HepG2 (cell line): ENCODE results near the gene SYVN1. TPM values are rescaled to one million over a fixed set of nuclear protein-coding genes. Genes with fewer than 3 reads are reported as not detected.

Source experiments
- ATAC-seq: fragments of 200-7000 bp; cut with Tn5 transposase; 3 replicates; pipeline ENCODE4 v1.9.1; 2020; ENCODE audit warnings: mild to moderate bottlenecking, moderate library complexity
- BruUV-seq: library from RNA; stranded (reverse); fragments of 400-500 nt; replicated peaks from 2 replicates; lab custom pipeline; 2021; lab: Mats Ljungman, UMichigan
- CTCF ChIA-PET: fragments of 300-600 bp; formaldehyde crosslinking; extraction: SDS; loops from one replicate; lab custom pipeline; 2021; ENCODE audit warnings: low total read pairs, inconsistent platforms, low intra/inter-chr PET ratio; lab: Yijun Ruan, JAX
- POLR2A ChIA-PET: fragments of 350-600 bp; sonication (Branson Sonifier 250); formaldehyde crosslinking; loops from one replicate; lab custom pipeline; 2020; ENCODE audit warnings: antibody characterized with exemption, inconsistent platforms; lab: Yijun Ruan, JAX
- DNase-seq: peaks from one replicate; pipeline ENCODE4 v3.0.0-alpha.2; 2015; ENCODE audit warnings: low spot score
- FAIRE-seq: peaks from 3 replicates; lab custom pipeline; 2011; peaks lifted over from hg19 to GRCh38; lab: Jason Lieb, UNC
- H2AFZ ChIP-seq: one replicate; pipeline ENCODE4 v1.6.1; 2011; ENCODE audit warnings: low read length, inconsistent platforms
- H3K27ac ChIP-seq: fragments of 300-600 bp; 3 replicates; pipeline ENCODE4 v1.8.0; 2011; ENCODE audit warnings: mixed run types, mild to moderate bottlenecking, mixed read lengths, low read length, inconsistent platforms; ENCODE audit not compliant: insufficient read depth; ENCODE audit errors: extremely low read length
- H3K27me3 ChIP-seq, 2 experiments: fragments of 200-600 bp in 1 of 2; 2 replicates in 1 of 2; 3 replicates in 1 of 2; pipeline versions ENCODE4 v1.6.0 to v1.8.0; 2011; ENCODE audit warnings: low read length in 2 of 2, mild to moderate bottlenecking in 2 of 2, moderate library complexity in 2 of 2, inconsistent platforms in 1 of 2; ENCODE audit not compliant: insufficient read depth in 2 of 2, control insufficient read depth in 1 of 2
- H3K36me3 ChIP-seq, 2 experiments: fragments of 200-600 bp in 1 of 2; replicated peaks in 1 of 2; 2 replicates in 1 of 2; 3 replicates in 1 of 2; pipeline versions ENCODE4 v1.5.1 to v1.8.0; 2011; ENCODE audit warnings: low read length in 2 of 2, inconsistent platforms in 1 of 2; ENCODE audit not compliant: insufficient read depth in 2 of 2, control insufficient read depth in 1 of 2
- H3K4me1 ChIP-seq: 2 replicates; pipeline ENCODE4 v1.5.1; 2012; ENCODE audit warnings: low read length, inconsistent platforms; ENCODE audit not compliant: insufficient read depth
- H3K4me2 ChIP-seq: 2 replicates; pipeline ENCODE4 v1.6.0; 2011; ENCODE audit warnings: low read depth, low read length, inconsistent platforms
- H3K4me3 ChIP-seq, 3 experiments: fragments of 200-600 bp in 1 of 3; sonication (generic), shearing (Covaris generic) in 1 of 3; replicated peaks in 1 of 3; 2 replicates each; pipeline ENCODE4 v1.5.1; 2011 to 2016; ENCODE audit warnings: low read length in 3 of 3, inconsistent platforms in 2 of 3, low read depth in 2 of 3, mild to moderate bottlenecking in 2 of 3, control low read depth in 1 of 3, mixed read lengths in 1 of 3; ENCODE audit not compliant: insufficient read depth in 1 of 3
- H3K79me2 ChIP-seq: one replicate; pipeline ENCODE4 v1.6.1; 2011; ENCODE audit warnings: low read length, inconsistent platforms; ENCODE audit not compliant: insufficient read depth
- H3K9ac ChIP-seq: 2 replicates; pipeline ENCODE4 v1.6.0; 2011; ENCODE audit warnings: mild to moderate bottlenecking, low read depth, low read length, inconsistent platforms; ENCODE audit not compliant: insufficient read depth
- H3K9me3 ChIP-seq: 2 replicates; pipeline ENCODE4 v1.5.1; 2012; ENCODE audit warnings: mild to moderate bottlenecking, low read length
- H4K20me1 ChIP-seq: 2 replicates; pipeline ENCODE4 v1.6.0; 2011; ENCODE audit warnings: inconsistent platforms, mild to moderate bottlenecking, low read length, moderate library complexity; ENCODE audit not compliant: insufficient read depth
- ELF3 ChIP-seq: IDR thresholded peaks from 2 replicates; pipeline ENCODE4 v1.6.1; 2016; ENCODE audit warnings: missing genetic modification reagents, missing compliant biosample characterization
- MYC ChIP-seq: sonication (generic); formaldehyde crosslinking; IDR thresholded peaks from 2 replicates; pipeline ENCODE4 v1.9.0; 2021; ENCODE audit warnings: missing genetic modification reagents, borderline replicate concordance
- ZNF678 ChIP-seq: sonication (generic); formaldehyde crosslinking; IDR thresholded peaks from 2 replicates; pipeline ENCODE4 v1.4.0; 2020; ENCODE audit warnings: mild to moderate bottlenecking, missing genetic modification reagents
- WGBS: methylation state at CpG from one replicate; pipeline ENCODE4 v1.1.6; 2017; ENCODE audit warnings: low lambda C conversion rate; 5-methylcytosine and 5-hydroxymethylcytosine counted together
- in situ Hi-C: cut with HindIII; loops from 2 replicates; pipeline ENCODE4 v1.10.0; 2017; ENCODE audit warnings: low pct_unique_long_range_greater_than_20kb; ENCODE audit not compliant: extremely low pct_ligation_motif_present
- intact Hi-C: fragments of 100-400 bp; cut with micrococcal nuclease; formaldehyde crosslinking; loops from one replicate; pipeline ENCODE4 v1.10.0; 2022; ENCODE audit not compliant: unreplicated experiment
- polyA plus RNA-seq, 8 experiments: library from polyadenylated mRNA; depleted of rRNA in 3 of 8; stranded (reverse) in 7 of 8; unstranded in 1 of 8; fragments of >200 nt; fragmentation: Illumina TruSeq in 4 of 8; extraction: Trizol in 4 of 8; gene quantifications; 2 replicates each; pipeline versions ENCODE4 v1.2.1 to v1.2.3, GENCODE V29; 2011 to 2016; ENCODE audit warnings: low read depth in 4 of 8, missing spikeins in 1 of 8, mixed read lengths in 1 of 8; ENCODE audit not compliant: insufficient read depth in 1 of 8
- total RNA-seq, 5 experiments: library from RNA; depleted of rRNA; stranded (reverse); fragments of >200 nt; fragmentation: Illumina TruSeq; extraction: Trizol; gene quantifications; 2 replicates each; pipeline ENCODE4 v1.2.3, GENCODE V29; 2016; ENCODE audit warnings: low read depth in 1 of 5
- TF ChIP-seq, protein P1 (sequence below): sonication (generic); formaldehyde crosslinking; IDR thresholded peaks from 2 replicates; pipeline ENCODE4 v1.5.0; 2020; ENCODE audit warnings: missing genetic modification reagents
- TF ChIP-seq, protein P2 (sequence below): sonication (generic); IDR thresholded peaks from 2 replicates; pipeline ENCODE4 v1.6.1; 2016; ENCODE audit warnings: low read depth, borderline replicate concordance
- TF ChIP-seq, protein P3 (sequence below): sonication (generic); formaldehyde crosslinking; IDR thresholded peaks from 2 replicates; pipeline ENCODE4 v1.5.0; 2020; ENCODE audit warnings: missing genetic modification reagents
- TF ChIP-seq, protein P4 (sequence below): sonication (generic); formaldehyde crosslinking; IDR thresholded peaks from 2 replicates; pipeline ENCODE4 v1.4.0; 2020; ENCODE audit warnings: missing genetic modification reagents, borderline replicate concordance
- TF ChIP-seq, protein P5 (sequence below): sonication (generic); formaldehyde crosslinking; IDR thresholded peaks from 2 replicates; pipeline ENCODE4 v1.8.0; 2022; ENCODE audit warnings: missing genetic modification reagents, mild to moderate bottlenecking, borderline replicate concordance
- TF ChIP-seq, protein P6 (sequence below): sonication (generic); formaldehyde crosslinking; IDR thresholded peaks from 2 replicates; pipeline ENCODE4 v1.4.0; 2020; ENCODE audit warnings: missing genetic modification reagents, borderline replicate concordance

Gene SYVN1
- total and polyA plus RNA-seq, 2 of the 13 experiments (the other 11 are each of a cell fraction or from before 2014, with no cell fraction given) = 10.3 to 22.5 TPM

DNA sequence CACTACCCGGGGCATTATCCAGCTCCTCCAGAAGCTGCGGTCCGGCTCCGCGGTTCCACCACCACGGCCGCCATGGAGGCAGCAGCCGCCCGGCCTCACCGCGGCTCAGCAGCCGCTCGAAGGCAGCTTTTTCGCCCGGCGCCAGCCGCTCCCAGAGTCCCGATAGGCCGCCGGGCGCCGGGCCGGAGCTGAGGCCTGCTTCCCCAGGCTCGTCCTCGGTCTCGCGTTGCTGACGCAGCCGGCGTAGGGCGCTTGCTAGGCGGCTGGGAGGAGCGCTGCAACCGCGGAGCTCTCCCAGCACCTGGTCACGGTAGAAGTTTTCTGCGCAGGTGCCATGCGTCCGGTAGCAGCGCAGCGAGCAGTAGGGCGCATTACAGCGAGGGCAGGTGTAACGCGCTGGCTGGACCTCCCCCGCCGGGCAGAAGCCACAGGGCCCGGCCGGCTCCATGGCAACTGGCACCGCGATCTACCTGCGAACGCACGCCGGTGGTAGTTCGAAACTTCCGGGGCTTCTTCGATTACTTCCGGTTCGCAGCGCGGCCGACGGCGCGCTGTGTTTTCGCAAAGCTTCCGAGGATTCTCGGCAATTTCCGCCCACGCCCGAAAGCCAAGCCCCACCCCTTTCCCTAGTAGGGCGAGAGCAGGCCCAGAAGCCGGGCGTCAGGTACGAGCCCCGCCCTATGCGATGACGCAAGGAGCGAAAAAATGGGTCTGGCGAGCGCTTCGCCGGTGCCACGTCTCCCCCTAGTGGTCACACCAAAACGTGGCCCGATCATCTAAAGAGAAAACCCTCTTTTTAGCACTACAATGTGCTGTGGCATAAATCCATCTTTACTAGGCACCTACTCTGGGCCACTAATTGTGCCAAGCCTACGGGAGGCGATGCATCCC lies 16.9 kb downstream of the SYVN1 start, which contains the start of gene ZNHIT2:
ZNHIT2 (minus strand) TSS at position 496 of the 891 bp plus-strand sequence; CDS start at position 448, 48 bp downstream.
- H3K79me2 ChIP-seq = peaks cover 26% of the 10 kb centered on the region
- H3K27me3 ChIP-seq = no peaks in the 10 kb centered on the region; a peak in 1 of 5 replicates
- H3K9me3 ChIP-seq = no peaks in the 10 kb centered on the region
- no peak within 1 kb of the TSS for H2AFZ ChIP-seq
- in situ Hi-C loops (no loop called here), intact Hi-C loops (loop anchor here (2.0 kb wide), 1 partner anchor 49 kb away; no protein-coding TSS in a partner anchor)
- peak within 1 kb of the TSS; percentile 75 for H3K27ac ChIP-seq
- ChIA-PET POLR2A (interaction anchor here (1.0 to 4.1 kb wide), 14 partner anchors 11 to 339 kb away, joined by 3 to 23 read pairs (median 4); partner anchors contain the start of genes CAPN1, GPHA2, SAC3D1 and SNX15), CTCF (interaction anchor here (1.4 to 1.5 kb wide), 2 partner anchors 63 to 103 kb away, joined by 5 to 11 read pairs; partner anchors contain the start of genes ARL2 and CAPN1)
- FAIRE-seq (peak; percentile 95), ATAC-seq (peak; percentile 59), DNase-seq (peak; percentile 96)
- peak within 1 kb of the TSS; percentile 80 for H3K4me2 ChIP-seq
- H4K20me1 ChIP-seq = no peaks in the 10 kb centered on the region
- no TSS peak for BruUV-seq
- peak within 1 kb of the TSS; percentile 73 to 88 (median 80) for H3K4me3 ChIP-seq
- H3K4me1 ChIP-seq = peaks cover 42% of the 10 kb centered on the region
- 0% methylated on average over 5 of the region's 89 CpGs for WGBS
- peaks cover 7 to 22% of the 10 kb centered on the region in 2 experiments; a peak in 4 of 5 replicates for H3K36me3 ChIP-seq
- H3K9ac ChIP-seq = peak within 1 kb of the TSS; percentile 90
- TF ChIP-seq ZNF678 (peak; percentile 41; the same call in 1 of the 2 replicates), MYC (CRISPR knock-in tag) (peak; percentile 70; the same call in 1 of the 2 replicates), ELF3 (CRISPR knock-in tag) (peak; percentile 61; the same call in 1 of the 2 replicates)
- TF ChIP-seq, protein P1, sequence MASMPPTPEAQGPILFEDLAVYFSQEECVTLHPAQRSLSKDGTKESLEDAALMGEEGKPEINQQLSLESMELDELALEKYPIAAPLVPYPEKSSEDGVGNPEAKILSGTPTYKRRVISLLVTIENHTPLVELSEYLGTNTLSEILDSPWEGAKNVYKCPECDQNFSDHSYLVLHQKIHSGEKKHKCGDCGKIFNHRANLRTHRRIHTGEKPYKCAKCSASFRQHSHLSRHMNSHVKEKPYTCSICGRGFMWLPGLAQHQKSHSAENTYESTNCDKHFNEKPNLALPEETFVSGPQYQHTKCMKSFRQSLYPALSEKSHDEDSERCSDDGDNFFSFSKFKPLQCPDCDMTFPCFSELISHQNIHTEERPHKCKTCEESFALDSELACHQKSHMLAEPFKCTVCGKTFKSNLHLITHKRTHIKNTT = no peak
- TF ChIP-seq, protein P2, sequence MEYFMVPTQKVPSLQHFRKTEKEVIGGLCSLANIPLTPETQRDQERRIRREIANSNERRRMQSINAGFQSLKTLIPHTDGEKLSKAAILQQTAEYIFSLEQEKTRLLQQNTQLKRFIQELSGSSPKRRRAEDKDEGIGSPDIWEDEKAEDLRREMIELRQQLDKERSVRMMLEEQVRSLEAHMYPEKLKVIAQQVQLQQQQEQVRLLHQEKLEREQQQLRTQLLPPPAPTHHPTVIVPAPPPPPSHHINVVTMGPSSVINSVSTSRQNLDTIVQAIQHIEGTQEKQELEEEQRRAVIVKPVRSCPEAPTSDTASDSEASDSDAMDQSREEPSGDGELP = no peak
- TF ChIP-seq, protein P3, sequence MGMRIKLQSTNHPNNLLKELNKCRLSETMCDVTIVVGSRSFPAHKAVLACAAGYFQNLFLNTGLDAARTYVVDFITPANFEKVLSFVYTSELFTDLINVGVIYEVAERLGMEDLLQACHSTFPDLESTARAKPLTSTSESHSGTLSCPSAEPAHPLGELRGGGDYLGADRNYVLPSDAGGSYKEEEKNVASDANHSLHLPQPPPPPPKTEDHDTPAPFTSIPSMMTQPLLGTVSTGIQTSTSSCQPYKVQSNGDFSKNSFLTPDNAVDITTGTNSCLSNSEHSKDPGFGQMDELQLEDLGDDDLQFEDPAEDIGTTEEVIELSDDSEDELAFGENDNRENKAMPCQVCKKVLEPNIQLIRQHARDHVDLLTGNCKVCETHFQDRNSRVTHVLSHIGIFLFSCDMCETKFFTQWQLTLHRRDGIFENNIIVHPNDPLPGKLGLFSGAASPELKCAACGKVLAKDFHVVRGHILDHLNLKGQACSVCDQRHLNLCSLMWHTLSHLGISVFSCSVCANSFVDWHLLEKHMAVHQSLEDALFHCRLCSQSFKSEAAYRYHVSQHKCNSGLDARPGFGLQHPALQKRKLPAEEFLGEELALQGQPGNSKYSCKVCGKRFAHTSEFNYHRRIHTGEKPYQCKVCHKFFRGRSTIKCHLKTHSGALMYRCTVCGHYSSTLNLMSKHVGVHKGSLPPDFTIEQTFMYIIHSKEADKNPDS = no peak
- TF ChIP-seq, protein P4, sequence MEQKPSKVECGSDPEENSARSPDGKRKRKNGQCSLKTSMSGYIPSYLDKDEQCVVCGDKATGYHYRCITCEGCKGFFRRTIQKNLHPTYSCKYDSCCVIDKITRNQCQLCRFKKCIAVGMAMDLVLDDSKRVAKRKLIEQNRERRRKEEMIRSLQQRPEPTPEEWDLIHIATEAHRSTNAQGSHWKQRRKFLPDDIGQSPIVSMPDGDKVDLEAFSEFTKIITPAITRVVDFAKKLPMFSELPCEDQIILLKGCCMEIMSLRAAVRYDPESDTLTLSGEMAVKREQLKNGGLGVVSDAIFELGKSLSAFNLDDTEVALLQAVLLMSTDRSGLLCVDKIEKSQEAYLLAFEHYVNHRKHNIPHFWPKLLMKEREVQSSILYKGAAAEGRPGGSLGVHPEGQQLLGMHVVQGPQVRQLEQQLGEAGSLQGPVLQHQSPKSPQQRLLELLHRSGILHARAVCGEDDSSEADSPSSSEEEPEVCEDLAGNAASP (CRISPR knock-in tag) = peak; percentile 26; the same call in 1 of the 2 replicates
- TF ChIP-seq, protein P5, sequence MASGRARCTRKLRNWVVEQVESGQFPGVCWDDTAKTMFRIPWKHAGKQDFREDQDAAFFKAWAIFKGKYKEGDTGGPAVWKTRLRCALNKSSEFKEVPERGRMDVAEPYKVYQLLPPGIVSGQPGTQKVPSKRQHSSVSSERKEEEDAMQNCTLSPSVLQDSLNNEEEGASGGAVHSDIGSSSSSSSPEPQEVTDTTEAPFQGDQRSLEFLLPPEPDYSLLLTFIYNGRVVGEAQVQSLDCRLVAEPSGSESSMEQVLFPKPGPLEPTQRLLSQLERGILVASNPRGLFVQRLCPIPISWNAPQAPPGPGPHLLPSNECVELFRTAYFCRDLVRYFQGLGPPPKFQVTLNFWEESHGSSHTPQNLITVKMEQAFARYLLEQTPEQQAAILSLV (CRISPR knock-in tag) = 0 out of 2 replicates have a peak, but pooled peaks have one; percentile 4
- TF ChIP-seq, protein P6, sequence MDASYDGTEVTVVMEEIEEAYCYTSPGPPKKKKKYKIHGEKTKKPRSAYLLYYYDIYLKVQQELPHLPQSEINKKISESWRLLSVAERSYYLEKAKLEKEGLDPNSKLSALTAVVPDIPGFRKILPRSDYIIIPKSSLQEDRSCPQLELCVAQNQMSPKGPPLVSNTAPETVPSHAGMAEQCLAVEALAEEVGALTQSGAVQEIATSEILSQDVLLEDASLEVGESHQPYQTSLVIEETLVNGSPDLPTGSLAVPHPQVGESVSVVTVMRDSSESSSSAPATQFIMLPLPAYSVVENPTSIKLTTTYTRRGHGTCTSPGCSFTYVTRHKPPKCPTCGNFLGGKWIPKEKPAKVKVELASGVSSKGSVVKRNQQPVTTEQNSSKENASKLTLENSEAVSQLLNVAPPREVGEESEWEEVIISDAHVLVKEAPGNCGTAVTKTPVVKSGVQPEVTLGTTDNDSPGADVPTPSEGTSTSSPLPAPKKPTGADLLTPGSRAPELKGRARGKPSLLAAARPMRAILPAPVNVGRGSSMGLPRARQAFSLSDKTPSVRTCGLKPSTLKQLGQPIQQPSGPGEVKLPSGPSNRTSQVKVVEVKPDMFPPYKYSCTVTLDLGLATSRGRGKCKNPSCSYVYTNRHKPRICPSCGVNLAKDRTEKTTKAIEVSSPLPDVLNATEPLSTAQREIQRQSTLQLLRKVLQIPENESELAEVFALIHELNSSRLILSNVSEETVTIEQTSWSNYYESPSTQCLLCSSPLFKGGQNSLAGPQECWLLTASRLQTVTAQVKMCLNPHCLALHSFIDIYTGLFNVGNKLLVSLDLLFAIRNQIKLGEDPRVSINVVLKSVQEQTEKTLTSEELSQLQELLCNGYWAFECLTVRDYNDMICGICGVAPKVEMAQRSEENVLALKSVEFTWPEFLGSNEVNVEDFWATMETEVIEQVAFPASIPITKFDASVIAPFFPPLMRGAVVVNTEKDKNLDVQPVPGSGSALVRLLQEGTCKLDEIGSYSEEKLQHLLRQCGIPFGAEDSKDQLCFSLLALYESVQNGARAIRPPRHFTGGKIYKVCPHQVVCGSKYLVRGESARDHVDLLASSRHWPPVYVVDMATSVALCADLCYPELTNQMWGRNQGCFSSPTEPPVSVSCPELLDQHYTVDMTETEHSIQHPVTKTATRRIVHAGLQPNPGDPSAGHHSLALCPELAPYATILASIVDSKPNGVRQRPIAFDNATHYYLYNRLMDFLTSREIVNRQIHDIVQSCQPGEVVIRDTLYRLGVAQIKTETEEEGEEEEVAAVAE (CRISPR knock-in tag) = peak; percentile 51; the same call in 1 of the 2 replicates
